Measurements from ENCODE around the gene ULBP1. TPM values are rescaled to one million over a fixed set of nuclear protein-coding genes. Genes with fewer than 3 reads are reported as not detected.
"Not testable (repeated sequence)": the region's sequence is repeated elsewhere in the genome, so short reads cannot be mapped to it uniquely, and the experiment has no call there.

The ULBP1 gene
- total RNA-seq, 1 experiment from 2014 or later: 3.1 TPM

DNA sequence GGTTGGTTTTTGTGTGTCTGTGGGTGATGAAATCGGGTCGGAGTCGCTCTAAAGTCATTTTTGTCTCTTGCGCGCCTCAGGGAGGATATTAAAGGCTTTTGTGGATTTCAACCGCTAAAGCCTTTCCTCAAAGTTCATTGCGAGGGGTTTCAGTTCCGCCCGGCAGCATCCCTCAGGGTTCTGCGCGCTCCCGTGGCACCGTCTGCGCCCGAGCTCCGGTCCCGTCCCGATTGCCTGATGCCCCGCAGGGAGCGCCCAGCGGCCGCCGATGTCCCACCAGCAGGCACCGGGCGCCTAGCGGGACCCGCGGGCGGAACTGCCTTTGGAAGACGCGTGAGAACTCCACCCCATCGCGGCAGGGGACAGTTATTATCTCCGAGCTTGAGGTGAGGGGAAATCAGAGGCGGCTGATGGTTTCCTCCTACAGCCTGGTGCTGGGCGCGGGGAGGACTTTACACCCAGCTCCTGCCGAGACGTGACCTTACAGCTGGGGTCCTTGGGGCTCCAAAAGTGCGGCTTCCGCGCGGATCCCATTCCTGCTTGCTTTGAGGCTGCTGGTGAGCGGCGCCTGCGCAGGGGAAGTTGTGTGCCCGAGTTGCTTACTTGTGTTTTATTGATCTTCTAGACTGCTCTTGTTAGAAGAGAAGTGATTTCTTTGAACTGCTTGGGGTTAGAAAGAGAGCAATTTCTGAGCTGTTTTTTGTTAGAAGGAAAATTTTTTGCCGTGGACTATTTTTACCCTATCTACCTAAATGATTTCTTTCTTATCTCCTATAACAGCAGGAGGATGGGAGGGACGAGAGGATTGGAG is 27.1 kb downstream of the ULBP1 start:
- no peaks in the 10 kb centered on the region for H3K36me3 ChIP-seq (ENCODE audit: control insufficient read depth, insufficient read depth, low read length)
- TF ChIP-seq POLR2AphosphoS5 (IDR thresholded peaks at IDR 0.05; ENCODE audit: low read depth, low read length) (no peak), SIN3A (IDR thresholded peaks at IDR 0.05; ENCODE audit: borderline replicate concordance, insufficient read depth, low read depth, low read length) (no peak), TCF7L2 (IDR thresholded peaks at IDR 0.05; ENCODE audit: low read depth, low read length) (no peak)
- TF ChIP-seq, protein P1, sequence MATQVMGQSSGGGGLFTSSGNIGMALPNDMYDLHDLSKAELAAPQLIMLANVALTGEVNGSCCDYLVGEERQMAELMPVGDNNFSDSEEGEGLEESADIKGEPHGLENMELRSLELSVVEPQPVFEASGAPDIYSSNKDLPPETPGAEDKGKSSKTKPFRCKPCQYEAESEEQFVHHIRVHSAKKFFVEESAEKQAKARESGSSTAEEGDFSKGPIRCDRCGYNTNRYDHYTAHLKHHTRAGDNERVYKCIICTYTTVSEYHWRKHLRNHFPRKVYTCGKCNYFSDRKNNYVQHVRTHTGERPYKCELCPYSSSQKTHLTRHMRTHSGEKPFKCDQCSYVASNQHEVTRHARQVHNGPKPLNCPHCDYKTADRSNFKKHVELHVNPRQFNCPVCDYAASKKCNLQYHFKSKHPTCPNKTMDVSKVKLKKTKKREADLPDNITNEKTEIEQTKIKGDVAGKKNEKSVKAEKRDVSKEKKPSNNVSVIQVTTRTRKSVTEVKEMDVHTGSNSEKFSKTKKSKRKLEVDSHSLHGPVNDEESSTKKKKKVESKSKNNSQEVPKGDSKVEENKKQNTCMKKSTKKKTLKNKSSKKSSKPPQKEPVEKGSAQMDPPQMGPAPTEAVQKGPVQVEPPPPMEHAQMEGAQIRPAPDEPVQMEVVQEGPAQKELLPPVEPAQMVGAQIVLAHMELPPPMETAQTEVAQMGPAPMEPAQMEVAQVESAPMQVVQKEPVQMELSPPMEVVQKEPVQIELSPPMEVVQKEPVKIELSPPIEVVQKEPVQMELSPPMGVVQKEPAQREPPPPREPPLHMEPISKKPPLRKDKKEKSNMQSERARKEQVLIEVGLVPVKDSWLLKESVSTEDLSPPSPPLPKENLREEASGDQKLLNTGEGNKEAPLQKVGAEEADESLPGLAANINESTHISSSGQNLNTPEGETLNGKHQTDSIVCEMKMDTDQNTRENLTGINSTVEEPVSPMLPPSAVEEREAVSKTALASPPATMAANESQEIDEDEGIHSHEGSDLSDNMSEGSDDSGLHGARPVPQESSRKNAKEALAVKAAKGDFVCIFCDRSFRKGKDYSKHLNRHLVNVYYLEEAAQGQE (IDR thresholded peaks at IDR 0.05; ENCODE audit: insufficient read depth in 1 of 2, low read depth in 2 of 2, low read length in 1 of 2): no peak
- TF ChIP-seq, protein P2, sequence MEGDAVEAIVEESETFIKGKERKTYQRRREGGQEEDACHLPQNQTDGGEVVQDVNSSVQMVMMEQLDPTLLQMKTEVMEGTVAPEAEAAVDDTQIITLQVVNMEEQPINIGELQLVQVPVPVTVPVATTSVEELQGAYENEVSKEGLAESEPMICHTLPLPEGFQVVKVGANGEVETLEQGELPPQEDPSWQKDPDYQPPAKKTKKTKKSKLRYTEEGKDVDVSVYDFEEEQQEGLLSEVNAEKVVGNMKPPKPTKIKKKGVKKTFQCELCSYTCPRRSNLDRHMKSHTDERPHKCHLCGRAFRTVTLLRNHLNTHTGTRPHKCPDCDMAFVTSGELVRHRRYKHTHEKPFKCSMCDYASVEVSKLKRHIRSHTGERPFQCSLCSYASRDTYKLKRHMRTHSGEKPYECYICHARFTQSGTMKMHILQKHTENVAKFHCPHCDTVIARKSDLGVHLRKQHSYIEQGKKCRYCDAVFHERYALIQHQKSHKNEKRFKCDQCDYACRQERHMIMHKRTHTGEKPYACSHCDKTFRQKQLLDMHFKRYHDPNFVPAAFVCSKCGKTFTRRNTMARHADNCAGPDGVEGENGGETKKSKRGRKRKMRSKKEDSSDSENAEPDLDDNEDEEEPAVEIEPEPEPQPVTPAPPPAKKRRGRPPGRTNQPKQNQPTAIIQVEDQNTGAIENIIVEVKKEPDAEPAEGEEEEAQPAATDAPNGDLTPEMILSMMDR (IDR thresholded peaks at IDR 0.05): no peak
- no peak overlapping the region for H3K27ac ChIP-seq (ENCODE audit: low read length)
- peaks cover 56% of the 10 kb centered on the region for H3K27me3 ChIP-seq (ENCODE audit: control insufficient read depth, insufficient read depth, low read length)
- intact Hi-C loops (cut with micrococcal nuclease; ENCODE audit: unreplicated experiment) (no loop called here), in situ Hi-C loops (cut with HindIII; ENCODE audit: low pct_unique_long_range_greater_than_20kb, low sequenced_read_pairs) (no loop called here)
- ATAC-seq: peak; percentile 53
- DNase-seq (ENCODE audit: low read depth, low spot score): no peak
- peak overlapping the region; percentile 36 to 52 for H3K4me3 ChIP-seq (ENCODE audit: low read depth in 2 of 2, low read length in 2 of 2)
- ChIA-PET CTCF (interaction anchor here (0.6 kb wide), 1 partner anchor 716 kb away, joined by 3 read pairs; no protein-coding TSS in a partner anchor), POLR2A (no interaction called here)
- BruUV-seq (replicated peaks): no TSS peak
- no peaks in the 10 kb centered on the region for H3K9me3 ChIP-seq (ENCODE audit: control insufficient read depth, insufficient read depth, low read depth, low read length)
- H3K4me1 ChIP-seq (ENCODE audit: control insufficient read depth, insufficient read depth, low read length): peaks cover 4% of the 10 kb centered on the region; the same call in 1 of the 2 replicates

DNA sequence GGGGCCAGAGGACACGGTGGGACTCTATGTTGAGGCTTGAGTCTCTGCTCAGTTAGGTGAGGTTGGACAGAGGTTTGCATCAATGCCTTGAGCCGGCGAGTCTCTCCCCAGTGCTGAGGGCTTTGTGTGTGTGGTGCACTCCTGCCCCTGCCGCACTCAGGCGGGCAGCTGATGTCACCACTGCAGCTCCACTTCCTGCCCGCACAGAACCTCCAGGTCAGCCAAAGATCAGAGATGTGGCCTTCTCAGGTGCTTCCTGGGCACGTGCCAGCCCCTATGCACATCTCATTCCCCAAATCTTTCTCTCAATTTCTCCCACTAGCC is 27.7 kb downstream of the ULBP1 start:
- H3K4me1 ChIP-seq (ENCODE audit: control insufficient read depth, insufficient read depth, low read length); intact Hi-C loops (cut with micrococcal nuclease; ENCODE audit: unreplicated experiment); BruUV-seq (replicated peaks); H3K4me3 ChIP-seq (ENCODE audit: low read depth in 2 of 2, low read length in 2 of 2); H3K36me3 ChIP-seq (ENCODE audit: control insufficient read depth, insufficient read depth, low read length); DNase-seq (ENCODE audit: low read depth, low spot score); POLR2A ChIA-PET; H3K27ac ChIP-seq (ENCODE audit: low read length); in situ Hi-C loops (cut with HindIII; ENCODE audit: low pct_unique_long_range_greater_than_20kb, low sequenced_read_pairs); H3K9me3 ChIP-seq (ENCODE audit: control insufficient read depth, insufficient read depth, low read depth, low read length); CTCF ChIA-PET: not testable (repeated sequence)
- peaks cover 54% of the 10 kb centered on the region for H3K27me3 ChIP-seq (ENCODE audit: control insufficient read depth, insufficient read depth, low read length)
- ATAC-seq: peak; percentile 54

GRCh38 chr6:149991838-149992237 is 28.1 kb downstream of the ULBP1 start:
- Histone ChIP-seq H3K27ac (ENCODE audit: low read length) (no peak overlapping the region), H3K4me3 (ENCODE audit: low read depth in 2 of 2, low read length in 2 of 2) (no peak overlapping the region), H3K9me3 (ENCODE audit: control insufficient read depth, insufficient read depth, low read depth, low read length) (no peaks in the 10 kb centered on the region), H3K4me1 (ENCODE audit: control insufficient read depth, insufficient read depth, low read length) (peaks cover 4% of the 10 kb centered on the region; the same call in 1 of the 2 replicates), H3K27me3 (ENCODE audit: control insufficient read depth, insufficient read depth, low read length) (peaks cover 55% of the 10 kb centered on the region), H3K36me3 (ENCODE audit: control insufficient read depth, insufficient read depth, low read length) (no peaks in the 10 kb centered on the region)
- ChIA-PET POLR2A (no interaction called here), CTCF (no interaction called here)
- DNase-seq (ENCODE audit: low read depth, low spot score) (no peak), ATAC-seq (no peak)
- in situ Hi-C loops (cut with HindIII; ENCODE audit: low pct_unique_long_range_greater_than_20kb, low sequenced_read_pairs): no loop called here
- TF ChIP-seq, protein P1 (IDR thresholded peaks at IDR 0.05; ENCODE audit: insufficient read depth in 1 of 2, low read depth in 2 of 2, low read length in 1 of 2): no peak
- no peak for TF ChIP-seq TCF7L2 (IDR thresholded peaks at IDR 0.05; ENCODE audit: low read depth, low read length)
- no peak for TF ChIP-seq SIN3A (IDR thresholded peaks at IDR 0.05; ENCODE audit: borderline replicate concordance, insufficient read depth, low read depth, low read length)
- TF ChIP-seq, protein P2 (IDR thresholded peaks at IDR 0.05): no peak
- no peak for TF ChIP-seq POLR2AphosphoS5 (IDR thresholded peaks at IDR 0.05; ENCODE audit: low read depth, low read length)
- BruUV-seq (replicated peaks): no TSS peak
- intact Hi-C loops (cut with micrococcal nuclease; ENCODE audit: unreplicated experiment): no loop called here
